ENCODE results near the gene ARHGAP4. TPM values are rescaled to one million over a fixed set of nuclear protein-coding genes. Genes with fewer than 3 reads are reported as not detected.
A peak's percentile ranks its signal among the peaks of the same experiment; 100 is the strongest.

ARHGAP4 gene
- total RNA-seq, result 10 to 100 TPM in 4 of 9 donors, 1 to 10 TPM in 5; 6.8 to 55.8 (median 9.5) TPM
- polyA plus RNA-seq, result 10 to 100 TPM; 15.9 to 25.1 TPM
- long read RNA-seq, donor 1, partial matches to known transcripts, result 5 of 12 reads
- long read RNA-seq, donor 1, other reads (novel, unspliced or antisense), result 4 of 12 reads
- long read RNA-seq, donor 2, transcript ARHGAP4-201 (22 exons, 3,235 nt), result major isoform, 14 of 51 reads
- long read RNA-seq, donor 2, partial matches to known transcripts, result 18 of 51 reads
- long read RNA-seq, donor 2, other reads (novel, unspliced or antisense), result 19 of 51 reads
- long read RNA-seq, donor 3, transcript ARHGAP4-201 (22 exons, 3,235 nt), result major isoform, 11 of 20 reads
- long read RNA-seq, donor 3, partial matches to known transcripts, result 5 of 20 reads
- long read RNA-seq, donor 3, other reads (novel, unspliced or antisense), result 4 of 20 reads

GRCh38 chrX:153925739-153926551 is at the start of gene ARHGAP4:
Gene ARHGAP4, minus strand, starts transcription at chrX:153926264. Its CDS starts 62 bp downstream, at chrX:153926202.
- WGBS, 4 donors, result 12 to 48% (median 30%) methylated on average over 9 to 59 of the region's 59 CpGs
- TF ChIP-seq POLR2A (IDR thresholded peaks at IDR 0.05), result no peak
- TF ChIP-seq CTCF (IDR thresholded peaks at IDR 0.05), result no peak
- peaks cover 0 to 17% (median 0%) of the 10 kb centered on the region in 9 donors for H3K36me3 ChIP-seq
- H3K9me3 ChIP-seq, result no peaks in the 10 kb centered on the region
- intact Hi-C loops (cut with DNase I), result loop anchor here in 4 of 10 donors (5.0 to 10.0 kb wide), 3 partner anchors 131 to 201 kb away; partner anchors contain the start of genes IDH3G (in 3 of the 4), SSR4 (in 3 of the 4), ABCD1 (in 1 of the 4) and BCAP31 (in 1 of the 4)
- peaks cover 0 to 26% (median 0%) of the 10 kb centered on the region in 9 donors for H3K27me3 ChIP-seq
- ATAC-seq (no peak), DNase-seq (no peak)
- peaks cover 0 to 76% (median 26%) of the 10 kb centered on the region in 12 donors for H3K4me1 ChIP-seq
- H3K4me3 ChIP-seq, result peak within 1 kb of the TSS in 10 of 12 donors; percentile 57 to 82 (median 64)
- H3K27ac ChIP-seq, result peak within 1 kb of the TSS; percentile 92 to 100 (median 96)

- Histone ChIP-seq H3K4me1 (peaks cover 0 to 26% (median 12%) of the 10 kb centered on the region in 12 donors), H3K4me3 (no peak overlapping the region), H3K9me3 (no peaks in the 10 kb centered on the region), H3K27me3 (peaks cover 0 to 13% (median 0%) of the 10 kb centered on the region in 9 donors), H3K27ac (peak overlapping the region in 7 of 12 donors; percentile 94 to 100 (median 100)), H3K36me3 (no peaks in the 10 kb centered on the region)
- ATAC-seq (no peak), DNase-seq (no peak)
- intact Hi-C loops (cut with DNase I), result loop anchor here in 2 of 10 donors (5.0 kb wide), 2 partner anchors 47 to 122 kb away; partner anchors contain the start of gene MECP2 (in 1 of the 2)
- TF ChIP-seq POLR2A (IDR thresholded peaks at IDR 0.05) (no peak), CTCF (IDR thresholded peaks at IDR 0.05) (no peak)
- WGBS, 4 donors, result 78 to 92% (median 82%) methylated on average over 3 of the region's 3 CpGs
Measured at GRCh38 chrX:153974726-153975286, 48.7 kb upstream of the ARHGAP4 start.

- DNase-seq, result peak in 1 of 5 donors; percentile 41
- WGBS, 4 donors, result 65 to 72% (median 69%) methylated on average over 13 to 14 of the region's 14 CpGs
- Histone ChIP-seq H3K36me3 (no peaks in the 10 kb centered on the region), H3K9me3 (no peaks in the 10 kb centered on the region), H3K4me1 (peaks cover 0 to 33% (median 16%) of the 10 kb centered on the region in 12 donors), H3K4me3 (peak overlapping the region in 4 of 12 donors; percentile 55 to 94 (median 91)), H3K27me3 (peaks cover 0 to 13% (median 0%) of the 10 kb centered on the region in 9 donors), H3K27ac (peak overlapping the region; percentile 34 to 100 (median 100))
- intact Hi-C loops (cut with DNase I), result loop anchor here in 2 of 10 donors (5.0 kb wide), 2 partner anchors 48 to 123 kb away; partner anchors contain the start of gene MECP2 (in 1 of the 2)
- no peak for ATAC-seq
- no peak for TF ChIP-seq POLR2A (IDR thresholded peaks at IDR 0.05)
- no peak for TF ChIP-seq CTCF (IDR thresholded peaks at IDR 0.05)
Measured at GRCh38 chrX:153974003-153974725, 48.1 kb upstream of the ARHGAP4 start.

All from heart left ventricle (tissue), 16 donors.